ENCODE data around the gene GABBR2. TPM values are rescaled to one million over a fixed set of nuclear protein-coding genes. Genes with fewer than 3 reads are reported as not detected.
"Not testable (repeated sequence)": the region's sequence is repeated elsewhere in the genome, so short reads cannot be mapped to it uniquely, and the experiment has no call there.

The GABBR2 gene
- total and polyA plus RNA-seq, 4 experiments from 2014 or later = not detected

DNA sequence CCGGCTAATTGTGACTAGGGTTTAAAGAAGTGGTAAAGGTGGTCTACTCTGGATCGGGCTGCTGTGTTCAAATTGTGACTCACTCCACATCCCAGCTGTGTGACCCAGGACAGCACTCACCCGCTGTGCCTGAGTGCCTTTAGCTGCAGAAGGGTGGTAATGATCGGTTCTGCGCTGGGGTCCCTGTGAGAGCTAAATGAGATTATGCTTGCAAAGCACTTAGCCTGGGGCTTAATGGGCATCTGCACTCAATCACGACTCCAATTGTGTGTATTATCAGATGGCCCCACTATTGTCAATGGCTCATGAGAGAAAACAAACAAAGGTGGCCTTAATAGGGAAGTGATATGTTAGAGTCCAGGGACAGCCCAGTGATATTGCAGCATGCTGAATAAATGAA lies 428.2 kb downstream of the GABBR2 start:
- peaks cover 11 to 15% of the 10 kb centered on the region in 2 donors for H3K27me3 Mint-ChIP-seq
- Histone ChIP-seq H3K27ac (ENCODE audit: low read depth, low read length) (no peak overlapping the region), H3K4me3 (ENCODE audit: low read length in 2 of 2) (no peak overlapping the region), H3K4me1 (ENCODE audit: insufficient read depth, low read length) (no peaks in the 10 kb centered on the region), H3K27me3 (ENCODE audit: insufficient read depth, low read length) (no peaks in the 10 kb centered on the region), H3K9me3 (ENCODE audit: control insufficient read depth in 1 of 2, low read length in 2 of 2) (no peaks in the 10 kb centered on the region), H3K36me3 (ENCODE audit: insufficient read depth, low read length) (no peaks in the 10 kb centered on the region)
- intact Hi-C loops (cut with micrococcal nuclease) = no loop called here
- H3K27ac Mint-ChIP-seq = no peak overlapping the region
- ChIA-PET CTCF (ENCODE audit: partially characterized antibody) (no interaction called here), POLR2A (ENCODE audit: partially characterized antibody) (no interaction called here)
- no peaks in the 10 kb centered on the region for H3K4me1 Mint-ChIP-seq
- no peak overlapping the region for H3K4me3 Mint-ChIP-seq
- no peaks in the 10 kb centered on the region for H3K9me3 Mint-ChIP-seq
- DNase-seq = no peak
- no peaks in the 10 kb centered on the region for H3K36me3 Mint-ChIP-seq

DNA sequence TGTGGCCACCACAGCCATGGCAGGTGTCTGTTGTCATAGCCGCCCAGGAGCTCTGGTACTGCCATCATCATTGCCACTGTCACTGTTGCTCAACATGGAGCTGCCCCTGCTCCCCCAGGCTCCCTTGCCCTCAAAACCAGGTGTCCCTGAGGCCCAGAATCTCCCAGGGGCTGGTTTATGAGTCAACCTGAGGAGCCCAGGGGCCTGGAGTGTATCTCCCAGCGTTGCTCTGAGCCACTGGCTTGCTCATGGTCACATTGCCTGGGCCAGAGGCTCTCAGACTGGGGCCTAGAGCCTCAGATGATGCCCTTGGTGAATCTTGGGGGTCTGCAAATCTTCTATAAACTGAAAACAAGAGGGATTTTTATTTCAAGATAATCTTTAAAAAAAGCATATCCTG lies 428.6 kb downstream of the GABBR2 start:
- DNase-seq = no peak
- CTCF ChIA-PET (ENCODE audit: partially characterized antibody) = no interaction called here
- Histone ChIP-seq H3K4me1 (ENCODE audit: insufficient read depth, low read length) (no peaks in the 10 kb centered on the region), H3K9me3 (ENCODE audit: control insufficient read depth in 1 of 2, low read length in 2 of 2) (no peaks in the 10 kb centered on the region), H3K4me3 (ENCODE audit: low read length in 2 of 2) (no peak overlapping the region), H3K36me3 (ENCODE audit: insufficient read depth, low read length) (no peaks in the 10 kb centered on the region), H3K27ac (ENCODE audit: low read depth, low read length) (no peak overlapping the region), H3K27me3 (ENCODE audit: insufficient read depth, low read length) (no peaks in the 10 kb centered on the region)
- Mint-ChIP-seq H3K36me3 (no peaks in the 10 kb centered on the region), H3K27me3 (peaks cover 11 to 15% of the 10 kb centered on the region in 2 donors), H3K4me3 (no peak overlapping the region), H3K4me1 (no peaks in the 10 kb centered on the region), H3K27ac (no peak overlapping the region), H3K9me3 (no peaks in the 10 kb centered on the region)
- intact Hi-C loops (cut with micrococcal nuclease) = no loop called here
- POLR2A ChIA-PET (ENCODE audit: partially characterized antibody) = no interaction called here

DNA sequence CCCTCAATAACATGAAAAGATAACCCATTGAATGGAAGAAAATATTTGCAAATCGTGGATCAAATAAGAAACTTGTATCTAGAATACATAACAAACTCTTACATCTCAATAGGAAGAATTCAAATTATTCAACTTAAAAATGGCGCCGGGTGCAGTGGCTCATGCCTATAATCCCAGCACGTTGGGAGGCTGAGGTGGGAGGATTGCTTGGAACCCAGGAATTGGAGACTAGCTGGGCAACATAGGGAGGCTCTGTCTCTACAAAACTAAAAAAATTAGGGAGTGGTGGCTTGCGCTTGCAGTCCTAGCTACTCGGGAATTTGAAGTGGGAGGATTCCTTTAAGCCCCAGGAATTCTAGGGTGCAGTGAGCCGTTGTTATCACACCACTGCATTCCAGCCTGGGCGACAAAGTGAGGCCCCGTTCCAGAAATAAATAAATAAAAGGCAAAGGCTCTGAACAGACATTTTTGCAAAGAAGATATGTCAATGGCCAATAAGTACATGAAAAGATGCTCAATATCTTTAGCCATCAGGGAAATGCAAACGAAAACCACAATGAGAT lies 431.7 kb downstream of the GABBR2 start:
- CTCF ChIA-PET (ENCODE audit: partially characterized antibody) = interaction anchor here (1.0 kb wide), 1 partner anchor 30 kb away, joined by 3 read pairs; no protein-coding TSS in a partner anchor
- H3K36me3 ChIP-seq (ENCODE audit: insufficient read depth, low read length) = no peaks in the 10 kb centered on the region
- no peaks in the 10 kb centered on the region for H3K4me1 ChIP-seq (ENCODE audit: insufficient read depth, low read length)
- H3K27me3 Mint-ChIP-seq = peaks cover 11 to 23% of the 10 kb centered on the region in 2 donors
- POLR2A ChIA-PET (ENCODE audit: partially characterized antibody) = no interaction called here
- no peak overlapping the region for H3K4me3 ChIP-seq (ENCODE audit: low read length in 2 of 2)
- intact Hi-C loops (cut with micrococcal nuclease) = loop anchor here (5.0 kb wide), 1 partner anchor 1545 kb away; the partner anchor contains the start of gene NR4A3
- H3K27ac ChIP-seq (ENCODE audit: low read depth, low read length) = no peak overlapping the region
- H3K4me3 Mint-ChIP-seq = no peak overlapping the region
- no peaks in the 10 kb centered on the region for H3K9me3 ChIP-seq (ENCODE audit: control insufficient read depth in 1 of 2, low read length in 2 of 2)
- DNase-seq = no peak
- no peaks in the 10 kb centered on the region for H3K9me3 Mint-ChIP-seq
- no peak overlapping the region for H3K27ac Mint-ChIP-seq
- no peaks in the 10 kb centered on the region for H3K36me3 Mint-ChIP-seq
- H3K4me1 Mint-ChIP-seq = no peaks in the 10 kb centered on the region
- H3K27me3 ChIP-seq (ENCODE audit: insufficient read depth, low read length) = no peaks in the 10 kb centered on the region

DNA sequence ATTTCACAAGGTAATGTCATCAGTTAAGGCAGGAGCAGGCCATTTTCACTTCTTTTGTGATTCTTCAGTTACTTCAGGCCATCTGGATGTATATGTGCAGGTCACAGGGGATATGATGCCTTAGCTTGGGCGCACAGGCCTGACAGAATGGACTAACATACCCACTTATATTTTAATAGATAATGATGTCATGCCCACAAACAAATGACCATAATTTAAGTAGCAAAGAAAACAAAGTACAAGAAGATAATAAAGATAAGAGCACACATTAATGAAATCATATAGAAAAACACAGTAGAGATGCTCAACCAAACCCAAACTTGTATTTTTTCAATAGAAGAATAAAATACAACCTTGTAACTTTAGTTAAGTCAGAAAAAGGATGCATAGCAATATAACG lies 433.6 kb downstream of the GABBR2 start:
- Histone ChIP-seq H3K27me3 (ENCODE audit: insufficient read depth, low read length) (no peaks in the 10 kb centered on the region), H3K9me3 (ENCODE audit: control insufficient read depth in 1 of 2, low read length in 2 of 2) (no peaks in the 10 kb centered on the region), H3K27ac (ENCODE audit: low read depth, low read length) (no peak overlapping the region), H3K36me3 (ENCODE audit: insufficient read depth, low read length) (no peaks in the 10 kb centered on the region), H3K4me3 (ENCODE audit: low read length in 2 of 2) (no peak overlapping the region), H3K4me1 (ENCODE audit: insufficient read depth, low read length) (no peaks in the 10 kb centered on the region)
- Mint-ChIP-seq H3K4me3 (no peak overlapping the region), H3K27me3 (peaks cover 12 to 20% of the 10 kb centered on the region in 2 donors), H3K36me3 (no peaks in the 10 kb centered on the region), H3K27ac (peak overlapping the region in 1 of 7 donors; percentile 14), H3K4me1 (no peaks in the 10 kb centered on the region), H3K9me3 (no peaks in the 10 kb centered on the region)
- POLR2A ChIA-PET (ENCODE audit: partially characterized antibody) = no interaction called here
- DNase-seq = no peak
- intact Hi-C loops (cut with micrococcal nuclease) = loop anchor here (5.0 kb wide), 1 partner anchor 1547 kb away; the partner anchor contains the start of gene NR4A3
- CTCF ChIA-PET (ENCODE audit: partially characterized antibody) = no interaction called here

DNA sequence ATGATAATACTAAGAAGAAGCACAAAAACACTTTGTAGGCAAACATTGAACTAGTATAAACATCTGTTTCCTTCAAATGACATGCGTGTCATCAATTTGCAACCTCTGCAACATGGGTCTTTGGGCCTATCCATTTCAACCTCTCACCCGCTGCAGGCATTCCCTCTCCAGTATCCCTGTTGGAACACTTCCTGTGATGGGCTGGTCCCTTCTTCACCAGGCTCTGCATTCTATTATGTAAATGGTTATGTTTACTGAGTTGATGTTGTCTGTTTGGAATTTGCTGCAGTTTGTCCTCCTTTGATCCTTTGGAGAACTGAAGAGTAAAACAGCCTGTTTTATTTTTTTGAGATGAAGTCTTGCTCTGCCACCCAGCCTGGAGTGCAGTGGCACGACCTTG lies 436.7 kb downstream of the GABBR2 start:
- Histone ChIP-seq H3K27me3 (ENCODE audit: insufficient read depth, low read length) (no peaks in the 10 kb centered on the region), H3K4me1 (ENCODE audit: insufficient read depth, low read length) (no peaks in the 10 kb centered on the region), H3K4me3 (ENCODE audit: low read length in 2 of 2) (no peak overlapping the region), H3K9me3 (ENCODE audit: control insufficient read depth in 1 of 2, low read length in 2 of 2) (no peaks in the 10 kb centered on the region), H3K27ac (ENCODE audit: low read depth, low read length) (no peak overlapping the region), H3K36me3 (ENCODE audit: insufficient read depth, low read length) (no peaks in the 10 kb centered on the region)
- Mint-ChIP-seq H3K36me3 (no peaks in the 10 kb centered on the region), H3K27me3 (peaks cover 15 to 30% of the 10 kb centered on the region in 2 donors), H3K4me3 (no peak overlapping the region), H3K27ac (no peak overlapping the region), H3K4me1 (no peaks in the 10 kb centered on the region), H3K9me3 (no peaks in the 10 kb centered on the region)
- DNase-seq = no peak
- intact Hi-C loops (cut with micrococcal nuclease) = no loop called here
- POLR2A ChIA-PET (ENCODE audit: partially characterized antibody) = no interaction called here
- CTCF ChIA-PET (ENCODE audit: partially characterized antibody) = interaction anchor here (1.6 kb wide), 1 partner anchor 67 kb away, joined by 5 read pairs; no protein-coding TSS in a partner anchor

DNA sequence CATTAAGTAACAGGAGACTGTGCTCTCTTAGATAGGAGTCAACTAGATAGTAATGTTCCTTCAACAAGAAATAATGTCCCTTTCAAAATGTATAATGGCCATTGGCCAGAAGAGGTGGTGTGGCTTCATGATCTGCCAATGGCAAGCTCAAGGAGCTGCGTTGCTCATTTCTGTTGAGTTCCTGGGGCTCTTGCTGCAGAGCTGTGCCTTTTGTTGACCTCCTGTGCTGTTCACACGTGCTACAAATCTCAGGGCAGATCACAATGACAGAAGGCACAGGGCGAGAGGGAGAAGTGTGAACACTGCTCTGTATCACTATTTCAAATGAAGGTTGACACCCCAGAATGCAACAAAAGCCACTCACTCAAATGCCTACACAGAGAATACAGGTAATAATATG lies 437.3 kb downstream of the GABBR2 start:
- H3K36me3 Mint-ChIP-seq = no peaks in the 10 kb centered on the region
- no peak overlapping the region for H3K4me3 ChIP-seq (ENCODE audit: low read length in 2 of 2)
- H3K36me3 ChIP-seq (ENCODE audit: insufficient read depth, low read length) = no peaks in the 10 kb centered on the region
- no peak overlapping the region for H3K27ac Mint-ChIP-seq
- no peaks in the 10 kb centered on the region for H3K4me1 Mint-ChIP-seq
- H3K4me1 ChIP-seq (ENCODE audit: insufficient read depth, low read length) = no peaks in the 10 kb centered on the region
- no peak overlapping the region for H3K4me3 Mint-ChIP-seq
- peaks cover 11 to 27% of the 10 kb centered on the region in 2 donors for H3K27me3 Mint-ChIP-seq
- no peak overlapping the region for H3K27ac ChIP-seq (ENCODE audit: low read depth, low read length)
- ChIA-PET POLR2A (ENCODE audit: partially characterized antibody) (no interaction called here), CTCF (ENCODE audit: partially characterized antibody) (interaction anchor here (1.6 kb wide), 1 partner anchor 67 kb away, joined by 5 read pairs; no protein-coding TSS in a partner anchor)
- H3K9me3 ChIP-seq (ENCODE audit: control insufficient read depth in 1 of 2, low read length in 2 of 2) = no peaks in the 10 kb centered on the region
- intact Hi-C loops (cut with micrococcal nuclease) = no loop called here
- H3K27me3 ChIP-seq (ENCODE audit: insufficient read depth, low read length) = no peaks in the 10 kb centered on the region
- H3K9me3 Mint-ChIP-seq = no peaks in the 10 kb centered on the region
- DNase-seq = no peak

DNA sequence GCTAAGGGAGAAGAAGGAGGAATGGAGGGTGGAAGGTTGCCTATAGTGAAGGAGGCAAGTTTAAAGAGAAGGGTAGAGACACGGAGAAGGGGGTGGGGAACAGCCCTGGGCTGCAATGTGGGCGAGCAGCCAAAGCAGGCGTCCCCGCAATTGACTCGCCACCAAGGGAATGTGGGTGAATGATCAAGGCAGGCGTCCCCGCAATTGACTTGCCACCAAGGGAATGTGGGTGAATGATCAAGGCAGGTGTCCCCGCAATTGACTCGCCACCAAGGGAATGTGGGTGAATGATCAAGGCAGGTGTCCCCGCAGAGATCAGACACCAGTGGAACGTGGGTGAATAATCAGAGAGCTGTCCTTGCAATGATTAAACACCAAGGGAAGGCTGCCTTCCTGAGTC lies 438.5 kb downstream of the GABBR2 start:
- POLR2A ChIA-PET (ENCODE audit: partially characterized antibody); H3K4me3 Mint-ChIP-seq; intact Hi-C loops (cut with micrococcal nuclease); H3K27ac ChIP-seq (ENCODE audit: low read depth, low read length); H3K9me3 Mint-ChIP-seq; H3K27me3 ChIP-seq (ENCODE audit: insufficient read depth, low read length); H3K4me3 ChIP-seq (ENCODE audit: low read length in 2 of 2); H3K36me3 Mint-ChIP-seq; DNase-seq; H3K9me3 ChIP-seq (ENCODE audit: control insufficient read depth in 1 of 2, low read length in 2 of 2); H3K4me1 Mint-ChIP-seq; H3K4me1 ChIP-seq (ENCODE audit: insufficient read depth, low read length); CTCF ChIA-PET (ENCODE audit: partially characterized antibody); H3K27ac Mint-ChIP-seq; H3K36me3 ChIP-seq (ENCODE audit: insufficient read depth, low read length): not testable (repeated sequence)
- H3K27me3 Mint-ChIP-seq = peaks cover 9 to 26% of the 10 kb centered on the region in 2 donors

DNA sequence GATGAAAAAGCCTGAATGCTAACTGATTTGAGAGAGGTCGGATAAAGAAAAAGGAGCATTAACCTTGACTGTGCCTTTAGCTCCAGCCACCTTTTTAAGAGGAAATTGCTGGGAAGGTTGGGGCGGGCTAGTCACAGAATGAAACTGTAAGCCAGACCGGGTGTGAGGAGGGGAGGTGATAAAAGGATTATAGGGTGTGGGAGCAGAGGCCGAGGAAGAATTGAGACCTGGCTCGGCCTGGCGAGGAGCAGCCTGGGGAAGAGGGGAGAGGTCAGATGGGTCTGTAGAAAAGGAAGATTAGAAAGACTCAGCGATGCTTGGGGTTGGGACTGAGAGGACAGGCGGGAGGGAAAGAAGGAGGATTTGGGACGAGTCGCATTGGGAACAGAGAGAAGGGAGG lies 439.1 kb downstream of the GABBR2 start:
- H3K4me1 ChIP-seq (ENCODE audit: insufficient read depth, low read length); H3K9me3 Mint-ChIP-seq; H3K27me3 ChIP-seq (ENCODE audit: insufficient read depth, low read length); H3K9me3 ChIP-seq (ENCODE audit: control insufficient read depth in 1 of 2, low read length in 2 of 2); intact Hi-C loops (cut with micrococcal nuclease); H3K36me3 Mint-ChIP-seq; DNase-seq; H3K4me3 Mint-ChIP-seq; H3K4me1 Mint-ChIP-seq; H3K27ac ChIP-seq (ENCODE audit: low read depth, low read length); H3K4me3 ChIP-seq (ENCODE audit: low read length in 2 of 2); H3K36me3 ChIP-seq (ENCODE audit: insufficient read depth, low read length); POLR2A ChIA-PET (ENCODE audit: partially characterized antibody); CTCF ChIA-PET (ENCODE audit: partially characterized antibody): not testable (repeated sequence)
- Mint-ChIP-seq H3K27me3 (peaks cover 7 to 22% of the 10 kb centered on the region in 2 donors), H3K27ac (peak overlapping the region in 2 of 7 donors; percentile 8 to 58)

Data from CD4-positive, alpha-beta memory T cell (primary cell).